Measurements from ENCODE around the gene C15orf39. TPM values are rescaled to one million over a fixed set of nuclear protein-coding genes. Genes with fewer than 3 reads are reported as not detected.

Gene C15orf39
- total and polyA plus RNA-seq, 2 experiments from 2014 or later: 13.4 to 54.1 TPM

DNA sequence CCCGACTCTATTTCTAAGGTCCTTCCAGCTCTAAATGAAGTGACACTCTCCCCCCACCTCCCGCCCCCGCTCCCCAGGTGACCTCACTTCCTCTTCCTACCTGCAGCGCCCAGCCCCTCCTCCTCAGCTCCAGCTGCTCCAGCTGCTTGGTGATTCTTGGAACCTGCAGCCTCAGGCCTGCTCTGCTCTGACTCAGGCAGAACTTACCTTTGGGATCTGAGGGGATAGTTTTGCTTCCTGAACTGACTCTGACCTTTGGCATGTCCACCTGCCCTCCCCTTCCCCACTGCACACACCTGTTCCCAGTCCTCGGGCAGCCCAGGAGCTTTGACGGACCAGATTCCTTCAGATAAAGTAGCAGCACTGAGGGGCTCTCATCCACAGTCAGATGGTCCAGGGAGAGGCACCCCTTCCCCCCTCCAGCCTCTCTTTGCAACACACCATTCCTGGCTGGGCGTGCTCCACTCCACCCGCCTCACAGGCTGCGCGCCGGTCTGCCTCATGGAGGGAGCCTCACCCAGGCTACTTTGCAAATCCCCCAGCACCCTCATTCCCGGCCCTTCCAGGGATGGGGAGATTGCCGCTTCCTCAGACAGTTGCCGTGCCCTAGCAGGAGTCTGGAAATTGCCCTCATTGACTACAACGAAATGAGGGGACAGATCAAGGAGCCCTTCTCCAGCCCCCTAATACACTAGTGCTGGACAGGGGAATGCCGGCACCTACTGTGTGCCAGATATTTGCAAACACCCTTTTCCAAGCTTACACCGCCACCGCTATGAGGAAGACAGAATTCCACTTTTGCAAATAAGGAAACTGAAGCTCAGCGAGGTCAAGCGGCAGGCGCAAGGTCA, 692 bp upstream of the C15orf39 start:
- H4K20me1 ChIP-seq (replicated peaks; ENCODE audit: insufficient read depth): peaks cover 27% of the 10 kb centered on the region
- H3K27me3 ChIP-seq (ENCODE audit: insufficient read depth): no peaks in the 10 kb centered on the region
- H3K9me3 Mint-ChIP-seq: no peaks in the 10 kb centered on the region
- H3K4me1 Mint-ChIP-seq: peaks cover 55% of the 10 kb centered on the region
- peak overlapping the region; percentile 82 for H3K27ac Mint-ChIP-seq
- H3K79me2 ChIP-seq (replicated peaks; ENCODE audit: insufficient read depth): peaks cover 38% of the 10 kb centered on the region
- H3K27ac ChIP-seq (ENCODE audit: low read depth): peak overlapping the region; percentile 74; the same call in 1 of the 2 replicates
- TF ChIP-seq NANOG (IDR thresholded peaks at IDR 0.05; ENCODE audit: borderline replicate concordance): no peak
- no peak for TF ChIP-seq EZH2phosphoT487 (IDR thresholded peaks at IDR 0.05; ENCODE audit: unreplicated experiment)
- no peak for TF ChIP-seq ETS1 (IDR thresholded peaks at IDR 0.05)
- no peak for TF ChIP-seq STAT1 (IDR thresholded peaks at IDR 0.05; ENCODE audit: unreplicated experiment)
- peak; percentile 62 for TF ChIP-seq POLR2AphosphoS5 (IDR thresholded peaks at IDR 0.05; ENCODE audit: low read depth)
- TF ChIP-seq ZNF331 (CRISPR knock-in tag; IDR thresholded peaks at IDR 0.05; ENCODE audit: low read depth): no peak
- TF ChIP-seq CREB1 (CRISPR knock-in tag; IDR thresholded peaks at IDR 0.05; ENCODE audit: low read depth): peak; percentile 71
- no peak for TF ChIP-seq CTCF (conservative IDR thresholded peaks at IDR 0.05; ENCODE audit: low read depth in 2 of 2)
- ATAC-seq (peak; percentile 14), DNase-seq (ENCODE audit: low spot score) (peak; percentile 94)
- peaks cover 15% of the 10 kb centered on the region for H3F3A ChIP-seq (replicated peaks; ENCODE audit: low read depth)
- peaks cover 9% of the 10 kb centered on the region; the same call in 1 of the 3 replicates for H3K36me3 Mint-ChIP-seq (ENCODE audit: low read depth)
- H3K4me3 ChIP-seq: peak overlapping the region; percentile 93
- H2AFZ ChIP-seq: peak overlapping the region; percentile 72; the same call in 1 of the 2 replicates
- no peaks in the 10 kb centered on the region for H3K36me3 ChIP-seq (ENCODE audit: insufficient read depth)
- H3K9me2 ChIP-seq (ENCODE audit: insufficient read depth): no peaks in the 10 kb centered on the region
- H3K4me1 ChIP-seq (ENCODE audit: insufficient read depth): peaks cover 48% of the 10 kb centered on the region
- peaks cover 27% of the 10 kb centered on the region for H3K27me3 Mint-ChIP-seq (ENCODE audit: insufficient read depth, low read depth, poor library complexity)
- H3K4me2 ChIP-seq: peak overlapping the region; percentile 98
- H3K4me3 Mint-ChIP-seq: peak overlapping the region; percentile 83

DNA sequence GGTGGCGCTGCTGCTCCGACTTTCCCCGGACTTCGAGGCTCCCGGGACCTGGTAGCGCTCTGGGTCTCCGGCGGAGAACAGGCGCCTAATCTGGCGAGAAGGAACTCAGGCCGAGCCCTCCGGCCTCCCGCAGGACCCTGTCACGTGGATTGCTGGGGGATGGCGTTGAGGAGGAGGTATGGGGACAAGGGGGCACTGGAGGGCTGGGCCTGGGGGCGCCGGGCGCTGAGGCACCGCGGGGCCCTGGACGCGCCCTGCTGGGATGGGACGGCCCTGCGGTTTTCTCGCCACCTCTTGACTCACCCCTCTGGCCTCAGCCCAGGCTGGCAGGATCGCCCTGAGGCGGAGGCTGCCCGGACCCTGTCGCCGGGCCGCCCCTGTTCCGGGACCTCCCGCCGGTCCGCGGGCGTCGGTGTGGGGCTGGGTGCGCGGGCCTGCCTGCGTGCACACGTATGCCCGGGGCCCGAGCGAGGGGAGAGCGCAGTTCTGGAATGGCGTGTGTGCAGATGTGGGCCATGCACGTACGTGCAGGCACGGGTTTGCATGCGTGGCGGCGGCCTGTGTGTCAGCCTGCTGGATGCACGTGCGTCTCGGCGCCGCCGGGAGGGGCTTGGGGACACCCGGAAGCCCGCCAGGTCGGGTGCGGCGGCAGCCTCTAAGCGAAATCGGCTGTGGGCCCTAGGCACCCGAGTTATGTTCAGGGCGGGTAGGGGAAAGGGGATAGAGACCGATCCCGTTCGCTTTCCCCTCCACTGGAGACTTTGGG, 752 bp downstream of the C15orf39 start:
- H3K4me3 Mint-ChIP-seq: peak overlapping the region; percentile 87
- Histone ChIP-seq H3K9me2 (ENCODE audit: insufficient read depth) (no peaks in the 10 kb centered on the region), H3K27ac (ENCODE audit: low read depth) (no peak overlapping the region), H3K4me1 (ENCODE audit: insufficient read depth) (peaks cover 42% of the 10 kb centered on the region), H3F3A (replicated peaks; ENCODE audit: low read depth) (peaks cover 15% of the 10 kb centered on the region), H3K4me3 (peak overlapping the region; percentile 93), H3K36me3 (ENCODE audit: insufficient read depth) (0 out of 2 replicates have a peak, but pooled peaks cover 2% of the 10 kb centered on the region), H3K27me3 (ENCODE audit: insufficient read depth) (no peaks in the 10 kb centered on the region), H2AFZ (no peak overlapping the region), H3K79me2 (replicated peaks; ENCODE audit: insufficient read depth) (peaks cover 48% of the 10 kb centered on the region), H3K4me2 (peak overlapping the region; percentile 98), H4K20me1 (replicated peaks; ENCODE audit: insufficient read depth) (peaks cover 31% of the 10 kb centered on the region)
- H3K4me1 Mint-ChIP-seq: peaks cover 51% of the 10 kb centered on the region
- ATAC-seq: peak; percentile 8
- H3K27ac Mint-ChIP-seq: no peak overlapping the region
- H3K27me3 Mint-ChIP-seq (ENCODE audit: insufficient read depth, low read depth, poor library complexity): peaks cover 22% of the 10 kb centered on the region
- H3K36me3 Mint-ChIP-seq (ENCODE audit: low read depth): peaks cover 17% of the 10 kb centered on the region; the same call in 2 of the 3 replicates
- DNase-seq (ENCODE audit: low spot score): peak; percentile 61
- no peaks in the 10 kb centered on the region for H3K9me3 Mint-ChIP-seq
- TF ChIP-seq JUNB (IDR thresholded peaks at IDR 0.05; ENCODE audit: unreplicated experiment) (no peak), STAT1 (IDR thresholded peaks at IDR 0.05; ENCODE audit: unreplicated experiment) (no peak), ZNF462 (CRISPR knock-in tag; IDR thresholded peaks at IDR 0.05) (no peak), CREB1 (CRISPR knock-in tag; IDR thresholded peaks at IDR 0.05; ENCODE audit: low read depth) (no peak), ZNF331 (CRISPR knock-in tag; IDR thresholded peaks at IDR 0.05; ENCODE audit: low read depth) (no peak)

Data from GM23338 (cell line).